ENCODE results near the gene MRPS15.
A peak's percentile ranks its signal among the peaks of the same experiment; 100 is the strongest.

MRPS15 gene

DNA sequence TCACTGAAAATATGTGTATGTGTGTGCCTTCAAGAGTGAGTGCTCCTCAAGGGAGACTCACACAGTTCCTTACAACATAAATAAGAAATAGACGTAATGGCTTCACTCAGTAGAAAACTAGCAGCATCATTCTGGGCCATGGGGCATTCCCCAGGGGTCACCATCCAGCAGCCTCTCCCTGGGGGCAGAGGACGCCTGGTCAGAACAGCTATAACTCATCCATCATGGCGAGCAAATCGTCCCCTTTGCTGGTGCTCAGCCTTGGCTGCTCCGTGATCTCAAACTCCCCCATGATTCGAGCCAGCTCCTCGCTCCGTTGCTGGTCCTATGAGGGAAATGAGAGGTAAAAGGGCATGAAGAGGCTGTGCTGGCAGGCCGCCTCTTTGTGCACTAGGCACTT lies 46.3 kb downstream of the MRPS15 start:
- no peak for DNase-seq

GRCh38 chr1:36415661-36416326 lies 48.4 kb downstream of the MRPS15 start:
- DNase-seq = no peak

DNA sequence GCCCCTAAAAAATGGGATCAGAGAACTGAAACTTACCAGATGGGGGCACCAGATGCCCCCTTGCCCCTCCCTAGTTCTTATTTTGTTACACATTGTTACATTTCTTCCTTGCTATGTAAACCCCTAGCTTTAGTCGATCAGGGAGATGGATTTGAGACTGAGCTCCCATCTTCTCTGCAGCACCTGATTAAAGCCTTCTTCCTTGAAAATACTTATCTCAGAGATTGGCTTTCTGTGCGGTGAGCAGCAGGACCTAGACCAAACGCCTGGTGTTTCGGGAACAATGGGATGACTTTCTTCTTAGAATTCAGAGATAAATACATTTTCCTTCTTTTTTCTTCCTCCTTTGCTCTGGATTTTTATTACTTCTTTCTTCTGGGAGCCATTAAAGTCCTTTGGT lies 49.8 kb downstream of the MRPS15 start:
- no peak for DNase-seq

- peak in 5 of 6 experiments; percentile 15 to 44 (median 23) for DNase-seq
Observed at GRCh38 chr1:36411674-36412648, 52.2 kb downstream of the MRPS15 start.

DNA sequence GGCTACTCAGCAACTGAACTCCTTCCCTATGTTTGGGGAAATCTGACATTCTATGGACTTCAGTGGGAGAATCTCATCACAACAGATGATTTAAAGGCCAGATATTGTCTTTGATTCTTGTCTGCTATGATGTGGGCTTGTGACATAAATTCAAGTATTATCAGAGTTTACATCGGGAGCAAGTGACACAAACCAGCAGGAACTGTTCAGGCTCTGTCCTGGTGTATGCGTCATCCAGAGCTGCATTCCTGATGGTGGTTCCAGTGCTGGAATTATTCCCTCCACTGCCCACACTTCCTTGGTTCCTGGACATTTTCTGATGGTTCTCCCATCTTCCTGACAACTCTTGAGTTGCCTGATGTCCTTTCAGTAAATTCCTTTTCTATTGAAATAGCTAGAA lies 55.7 kb downstream of the MRPS15 start:
- DNase-seq = no peak

GRCh38 chr1:36406440-36406839 lies 57.7 kb downstream of the MRPS15 start:
- no peak for DNase-seq
